ENCODE measurements around the gene INSYN1. TPM values are rescaled to one million over a fixed set of nuclear protein-coding genes. Genes with fewer than 3 reads are reported as not detected.

The INSYN1 gene
- total RNA-seq, 2 donors from 2014 or later: not detected

- Mint-ChIP-seq H3K4me3 (no peak overlapping the region), H3K27ac (no peak overlapping the region), H3K4me1 (ENCODE audit: low read depth) (no peaks in the 10 kb centered on the region), H3K27me3 (ENCODE audit: low read depth) (peaks cover 15% of the 10 kb centered on the region), H3K36me3 (ENCODE audit: insufficient read depth in 2 of 2) (no peaks in the 10 kb centered on the region), H3K9me3 (no peaks in the 10 kb centered on the region)
- DNase-seq (no peak), ATAC-seq (replicated peaks in 1 of 2) (no peak)
These were observed 12.6 kb upstream of the INSYN1 start for GRCh38 chr15:73765778-73766177.

GRCh38 chr15:73763931-73764330, 10.8 kb upstream of the INSYN1 start:
- no peak for DNase-seq
- no peaks in the 10 kb centered on the region for H3K4me1 Mint-ChIP-seq (ENCODE audit: low read depth)
- ATAC-seq (replicated peaks in 1 of 2): no peak
- H3K27me3 Mint-ChIP-seq (ENCODE audit: low read depth): peaks cover 15% of the 10 kb centered on the region
- H3K27ac Mint-ChIP-seq: no peak overlapping the region
- no peaks in the 10 kb centered on the region for H3K36me3 Mint-ChIP-seq (ENCODE audit: insufficient read depth in 2 of 2)
- H3K9me3 Mint-ChIP-seq: no peaks in the 10 kb centered on the region
- H3K4me3 Mint-ChIP-seq: no peak overlapping the region

GRCh38 chr15:73760330-73761329, 7.5 kb upstream of the INSYN1 start:
- peaks cover 13% of the 10 kb centered on the region for H3K27me3 Mint-ChIP-seq (ENCODE audit: low read depth)
- no peaks in the 10 kb centered on the region for H3K4me1 Mint-ChIP-seq (ENCODE audit: low read depth)
- no peak overlapping the region for H3K27ac Mint-ChIP-seq
- ATAC-seq (replicated peaks in 1 of 2) (no peak), DNase-seq (no peak)
- H3K4me3 Mint-ChIP-seq: no peak overlapping the region
- H3K9me3 Mint-ChIP-seq: no peaks in the 10 kb centered on the region
- no peaks in the 10 kb centered on the region for H3K36me3 Mint-ChIP-seq (ENCODE audit: insufficient read depth in 2 of 2)

- no peak for DNase-seq
- Mint-ChIP-seq H3K36me3 (ENCODE audit: insufficient read depth in 2 of 2) (no peaks in the 10 kb centered on the region), H3K9me3 (no peaks in the 10 kb centered on the region), H3K4me1 (ENCODE audit: low read depth) (no peaks in the 10 kb centered on the region), H3K4me3 (no peak overlapping the region), H3K27me3 (ENCODE audit: low read depth) (peaks cover 29% of the 10 kb centered on the region), H3K27ac (no peak overlapping the region)
- ATAC-seq (replicated peaks in 1 of 2): no peak
These were observed 5.3 kb upstream of the INSYN1 start for GRCh38 chr15:73758461-73758860.

GRCh38 chr15:73757571-73757970, 4.4 kb upstream of the INSYN1 start:
- peaks cover 30% of the 10 kb centered on the region for H3K27me3 Mint-ChIP-seq (ENCODE audit: low read depth)
- H3K4me1 Mint-ChIP-seq (ENCODE audit: low read depth): no peaks in the 10 kb centered on the region
- no peak overlapping the region for H3K27ac Mint-ChIP-seq
- H3K36me3 Mint-ChIP-seq (ENCODE audit: insufficient read depth in 2 of 2): no peaks in the 10 kb centered on the region
- H3K9me3 Mint-ChIP-seq: no peaks in the 10 kb centered on the region
- ATAC-seq (replicated peaks in 1 of 2) (no peak), DNase-seq (no peak)
- H3K4me3 Mint-ChIP-seq: no peak overlapping the region

GRCh38 chr15:73756947-73757513, 3.9 kb upstream of the INSYN1 start:
- H3K4me1 Mint-ChIP-seq (ENCODE audit: low read depth): no peaks in the 10 kb centered on the region
- no peak for ATAC-seq (replicated peaks in 1 of 2)
- H3K36me3 Mint-ChIP-seq (ENCODE audit: insufficient read depth in 2 of 2): no peaks in the 10 kb centered on the region
- H3K27me3 Mint-ChIP-seq (ENCODE audit: low read depth): peaks cover 30% of the 10 kb centered on the region
- no peak overlapping the region for H3K27ac Mint-ChIP-seq
- H3K9me3 Mint-ChIP-seq: no peaks in the 10 kb centered on the region
- DNase-seq: no peak
- H3K4me3 Mint-ChIP-seq: no peak overlapping the region

GRCh38 chr15:73756390-73756789, 3.2 kb upstream of the INSYN1 start:
- no peaks in the 10 kb centered on the region for H3K9me3 Mint-ChIP-seq
- ATAC-seq (replicated peaks in 1 of 2) (no peak), DNase-seq (no peak)
- no peak overlapping the region for H3K4me3 Mint-ChIP-seq
- no peaks in the 10 kb centered on the region for H3K36me3 Mint-ChIP-seq (ENCODE audit: insufficient read depth in 2 of 2)
- peaks cover 30% of the 10 kb centered on the region for H3K27me3 Mint-ChIP-seq (ENCODE audit: low read depth)
- no peak overlapping the region for H3K27ac Mint-ChIP-seq
- no peaks in the 10 kb centered on the region for H3K4me1 Mint-ChIP-seq (ENCODE audit: low read depth)

- no peak overlapping the region for H3K4me3 Mint-ChIP-seq
- no peaks in the 10 kb centered on the region for H3K9me3 Mint-ChIP-seq
- no peaks in the 10 kb centered on the region for H3K4me1 Mint-ChIP-seq (ENCODE audit: low read depth)
- no peaks in the 10 kb centered on the region for H3K36me3 Mint-ChIP-seq (ENCODE audit: insufficient read depth in 2 of 2)
- ATAC-seq (replicated peaks in 1 of 2) (no peak), DNase-seq (no peak)
- H3K27ac Mint-ChIP-seq: no peak overlapping the region
- peaks cover 30% of the 10 kb centered on the region for H3K27me3 Mint-ChIP-seq (ENCODE audit: low read depth)
These were observed 2.8 kb upstream of the INSYN1 start for GRCh38 chr15:73755946-73756345.

GRCh38 chr15:73755481-73755880, 2.3 kb upstream of the INSYN1 start:
- Mint-ChIP-seq H3K4me1 (ENCODE audit: low read depth) (no peaks in the 10 kb centered on the region), H3K9me3 (no peaks in the 10 kb centered on the region), H3K27ac (no peak overlapping the region), H3K4me3 (no peak overlapping the region), H3K27me3 (ENCODE audit: low read depth) (peaks cover 30% of the 10 kb centered on the region), H3K36me3 (ENCODE audit: insufficient read depth in 2 of 2) (no peaks in the 10 kb centered on the region)
- DNase-seq: no peak
- no peak for ATAC-seq (replicated peaks in 1 of 2)

- Mint-ChIP-seq H3K27ac (no peak overlapping the region), H3K9me3 (no peaks in the 10 kb centered on the region), H3K36me3 (ENCODE audit: insufficient read depth in 2 of 2) (no peaks in the 10 kb centered on the region), H3K4me1 (ENCODE audit: low read depth) (no peaks in the 10 kb centered on the region), H3K27me3 (ENCODE audit: low read depth) (peaks cover 39% of the 10 kb centered on the region), H3K4me3 (no peak overlapping the region)
- ATAC-seq (replicated peaks in 1 of 2): no peak
- DNase-seq: no peak
These were observed 1.3 kb upstream of the INSYN1 start for GRCh38 chr15:73754461-73754860.

- Mint-ChIP-seq H3K27me3 (ENCODE audit: low read depth) (peaks cover 42% of the 10 kb centered on the region), H3K4me1 (ENCODE audit: low read depth) (no peaks in the 10 kb centered on the region), H3K27ac (no peak overlapping the region), H3K9me3 (no peaks in the 10 kb centered on the region), H3K4me3 (no peak overlapping the region), H3K36me3 (ENCODE audit: insufficient read depth in 2 of 2) (no peaks in the 10 kb centered on the region)
- no peak for DNase-seq
- ATAC-seq (replicated peaks in 1 of 2): peak in 1 of 2 donors; percentile 13
These were observed 351 bp downstream of the INSYN1 start for GRCh38 chr15:73752806-73753193.

GRCh38 chr15:73751899-73752805, 999 bp downstream of the INSYN1 start:
- Mint-ChIP-seq H3K27me3 (ENCODE audit: low read depth) (peaks cover 47% of the 10 kb centered on the region), H3K27ac (no peak overlapping the region), H3K36me3 (ENCODE audit: insufficient read depth in 2 of 2) (no peaks in the 10 kb centered on the region), H3K4me1 (ENCODE audit: low read depth) (no peaks in the 10 kb centered on the region), H3K4me3 (no peak overlapping the region), H3K9me3 (no peaks in the 10 kb centered on the region)
- DNase-seq (no peak), ATAC-seq (replicated peaks in 1 of 2) (no peak)

GRCh38 chr15:73751511-73751898, 1.6 kb downstream of the INSYN1 start:
- no peaks in the 10 kb centered on the region for H3K36me3 Mint-ChIP-seq (ENCODE audit: insufficient read depth in 2 of 2)
- ATAC-seq (replicated peaks in 1 of 2) (no peak), DNase-seq (no peak)
- peak overlapping the region in 1 of 2 donors; percentile 60 for H3K4me3 Mint-ChIP-seq
- H3K9me3 Mint-ChIP-seq: no peaks in the 10 kb centered on the region
- no peak overlapping the region for H3K27ac Mint-ChIP-seq
- peaks cover 46% of the 10 kb centered on the region for H3K27me3 Mint-ChIP-seq (ENCODE audit: low read depth)
- no peaks in the 10 kb centered on the region for H3K4me1 Mint-ChIP-seq (ENCODE audit: low read depth)

All from activated T-cell treated with anti-CD3 and anti-CD28 coated beads, Interleukin-2, amount 50 U/mL, for 72 hours (primary cell).